K562 (cell line): Measurements from ENCODE around the gene DCTN1. TPM values are rescaled to one million over a fixed set of nuclear protein-coding genes. Genes with fewer than 3 reads are reported as not detected.
A peak's percentile ranks its signal among the peaks of the same experiment; 100 is the strongest.

Experiments
- polyA plus RNA-seq, 8 experiments: library from polyadenylated mRNA; depleted of rRNA in 4 of 8; stranded (reverse) in 5 of 8; unstranded in 3 of 8; fragments of >200 nt; fragmentation: Nextera tagmentation in 2 of 8; fragmentation: Illumina TruSeq in 1 of 8; extraction: Ambion mirVana in 2 of 8; extraction: Trizol in 1 of 8; gene quantifications; 2 replicates each; pipeline versions ENCODE4 v1.2.1 to v1.2.3, GENCODE V29; 2011 to 2014; ENCODE audit warnings: inconsistent platforms in 1 of 8, missing spikeins in 1 of 8
- total RNA-seq, 7 experiments: library from RNA; depleted of rRNA in 6 of 7; stranded (reverse); fragments of >200 nt in 6 of 7; fragmentation: Illumina TruSeq in 2 of 7; extraction: Trizol in 2 of 7; gene quantifications; 2 replicates each; pipeline versions ENCODE4 v1.2.1 to v1.2.3, GENCODE V29; 2011 to 2021; ENCODE audit warnings: low replicate concordance in 1 of 7
- TF ChIP-seq, protein P1 (sequence below), 3 experiments: IDR thresholded peaks in 2 of 3; conservative IDR thresholded peaks in 1 of 3; 2 replicates each; pipeline ENCODE4 v1.5.1; 2011 to 2012; ENCODE audit warnings: low read length in 3 of 3, mild to moderate bottlenecking in 3 of 3, control low read depth in 2 of 3, improper control_type of control experiment in 1 of 3, inconsistent platforms in 1 of 3, low read depth in 1 of 3, mixed read lengths in 1 of 3, moderate library complexity in 1 of 3; ENCODE audit not compliant: insufficient read depth in 2 of 3
- TF ChIP-seq, protein P2 (sequence below): fragments of 450-650 bp; formaldehyde crosslinking; IDR thresholded peaks from 2 replicates; pipeline ENCODE4 v1.4.0; 2020; ENCODE audit warnings: mild to moderate bottlenecking, moderate library complexity
- TF ChIP-seq, protein P3 (sequence below), 2 experiments: fragments of 450-650 bp in 1 of 2; sonication (generic) in 1 of 2; formaldehyde crosslinking in 1 of 2; IDR thresholded peaks; 2 replicates each; pipeline versions ENCODE4 v1.7.1 to v1.9.0; 2016 to 2022; ENCODE audit warnings: inconsistent platforms in 1 of 2, mild to moderate bottlenecking in 1 of 2, missing genetic modification reagents in 1 of 2

The DCTN1 gene
- total and polyA plus RNA-seq, 9 of the 15 experiments (the other 6 are each of a cell fraction or from before 2014, with no cell fraction given) = 23.9 to 71.7 (median 45.0) TPM

DNA sequence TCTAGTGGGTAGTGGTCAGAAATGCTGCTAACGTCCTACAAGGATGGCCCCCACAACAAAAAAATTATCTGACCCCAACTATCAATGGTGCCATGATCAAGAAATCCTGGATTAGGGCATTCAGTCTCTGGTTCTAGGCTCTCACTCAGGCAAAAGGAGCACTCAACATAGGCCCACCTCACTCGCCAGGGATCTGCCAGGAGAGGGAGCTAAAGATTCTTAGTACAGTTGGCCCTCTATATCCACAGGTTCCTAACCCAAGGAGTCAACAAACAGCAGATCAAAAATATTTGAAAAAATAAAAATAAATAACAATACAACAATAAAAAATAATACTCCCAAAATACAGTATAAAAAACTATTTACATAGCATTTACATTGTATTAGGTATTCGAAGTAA, 46.9 kb downstream of the DCTN1 start (continued):
- TF ChIP-seq, protein P1, sequence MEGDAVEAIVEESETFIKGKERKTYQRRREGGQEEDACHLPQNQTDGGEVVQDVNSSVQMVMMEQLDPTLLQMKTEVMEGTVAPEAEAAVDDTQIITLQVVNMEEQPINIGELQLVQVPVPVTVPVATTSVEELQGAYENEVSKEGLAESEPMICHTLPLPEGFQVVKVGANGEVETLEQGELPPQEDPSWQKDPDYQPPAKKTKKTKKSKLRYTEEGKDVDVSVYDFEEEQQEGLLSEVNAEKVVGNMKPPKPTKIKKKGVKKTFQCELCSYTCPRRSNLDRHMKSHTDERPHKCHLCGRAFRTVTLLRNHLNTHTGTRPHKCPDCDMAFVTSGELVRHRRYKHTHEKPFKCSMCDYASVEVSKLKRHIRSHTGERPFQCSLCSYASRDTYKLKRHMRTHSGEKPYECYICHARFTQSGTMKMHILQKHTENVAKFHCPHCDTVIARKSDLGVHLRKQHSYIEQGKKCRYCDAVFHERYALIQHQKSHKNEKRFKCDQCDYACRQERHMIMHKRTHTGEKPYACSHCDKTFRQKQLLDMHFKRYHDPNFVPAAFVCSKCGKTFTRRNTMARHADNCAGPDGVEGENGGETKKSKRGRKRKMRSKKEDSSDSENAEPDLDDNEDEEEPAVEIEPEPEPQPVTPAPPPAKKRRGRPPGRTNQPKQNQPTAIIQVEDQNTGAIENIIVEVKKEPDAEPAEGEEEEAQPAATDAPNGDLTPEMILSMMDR (IDR thresholded peaks at IDR 0.05 in 2 of 3, conservative IDR thresholded peaks at IDR 0.05 in 1 of 3; ENCODE audit: insufficient read depth in 2 of 3, low read depth in 1 of 3, low read length in 3 of 3) = peak; percentile 58 to 80 (median 70)
- TF ChIP-seq, protein P2, sequence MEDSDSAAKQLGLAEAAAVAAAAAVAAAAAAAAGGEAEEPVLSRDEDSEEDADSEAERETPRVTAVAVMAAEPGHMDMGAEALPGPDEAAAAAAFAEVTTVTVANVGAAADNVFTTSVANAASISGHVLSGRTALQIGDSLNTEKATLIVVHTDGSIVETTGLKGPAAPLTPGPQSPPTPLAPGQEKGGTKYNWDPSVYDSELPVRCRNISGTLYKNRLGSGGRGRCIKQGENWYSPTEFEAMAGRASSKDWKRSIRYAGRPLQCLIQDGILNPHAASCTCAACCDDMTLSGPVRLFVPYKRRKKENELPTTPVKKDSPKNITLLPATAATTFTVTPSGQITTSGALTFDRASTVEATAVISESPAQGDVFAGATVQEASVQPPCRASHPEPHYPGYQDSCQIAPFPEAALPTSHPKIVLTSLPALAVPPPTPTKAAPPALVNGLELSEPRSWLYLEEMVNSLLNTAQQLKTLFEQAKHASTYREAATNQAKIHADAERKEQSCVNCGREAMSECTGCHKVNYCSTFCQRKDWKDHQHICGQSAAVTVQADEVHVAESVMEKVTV (CRISPR knock-in tag) = 0 out of 2 replicates have a peak, but pooled peaks have one; percentile 35
- TF ChIP-seq, protein P3, sequence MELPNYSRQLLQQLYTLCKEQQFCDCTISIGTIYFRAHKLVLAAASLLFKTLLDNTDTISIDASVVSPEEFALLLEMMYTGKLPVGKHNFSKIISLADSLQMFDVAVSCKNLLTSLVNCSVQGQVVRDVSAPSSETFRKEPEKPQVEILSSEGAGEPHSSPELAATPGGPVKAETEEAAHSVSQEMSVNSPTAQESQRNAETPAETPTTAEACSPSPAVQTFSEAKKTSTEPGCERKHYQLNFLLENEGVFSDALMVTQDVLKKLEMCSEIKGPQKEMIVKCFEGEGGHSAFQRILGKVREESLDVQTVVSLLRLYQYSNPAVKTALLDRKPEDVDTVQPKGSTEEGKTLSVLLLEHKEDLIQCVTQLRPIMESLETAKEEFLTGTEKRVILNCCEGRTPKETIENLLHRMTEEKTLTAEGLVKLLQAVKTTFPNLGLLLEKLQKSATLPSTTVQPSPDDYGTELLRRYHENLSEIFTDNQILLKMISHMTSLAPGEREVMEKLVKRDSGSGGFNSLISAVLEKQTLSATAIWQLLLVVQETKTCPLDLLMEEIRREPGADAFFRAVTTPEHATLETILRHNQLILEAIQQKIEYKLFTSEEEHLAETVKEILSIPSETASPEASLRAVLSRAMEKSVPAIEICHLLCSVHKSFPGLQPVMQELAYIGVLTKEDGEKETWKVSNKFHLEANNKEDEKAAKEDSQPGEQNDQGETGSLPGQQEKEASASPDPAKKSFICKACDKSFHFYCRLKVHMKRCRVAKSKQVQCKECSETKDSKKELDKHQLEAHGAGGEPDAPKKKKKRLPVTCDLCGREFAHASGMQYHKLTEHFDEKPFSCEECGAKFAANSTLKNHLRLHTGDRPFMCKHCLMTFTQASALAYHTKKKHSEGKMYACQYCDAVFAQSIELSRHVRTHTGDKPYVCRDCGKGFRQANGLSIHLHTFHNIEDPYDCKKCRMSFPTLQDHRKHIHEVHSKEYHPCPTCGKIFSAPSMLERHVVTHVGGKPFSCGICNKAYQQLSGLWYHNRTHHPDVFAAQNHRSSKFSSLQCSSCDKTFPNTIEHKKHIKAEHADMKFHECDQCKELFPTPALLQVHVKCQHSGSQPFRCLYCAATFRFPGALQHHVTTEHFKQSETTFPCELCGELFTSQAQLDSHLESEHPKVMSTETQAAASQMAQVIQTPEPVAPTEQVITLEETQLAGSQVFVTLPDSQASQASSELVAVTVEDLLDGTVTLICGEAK (IDR thresholded peaks at IDR 0.05) = no peak
- TF ChIP-seq, protein P3 (CRISPR knock-in tag; IDR thresholded peaks at IDR 0.05) = no peak
- TF ChIP-seq, all 486 proteins: peak for 5
